ENCODE results near the gene LAMC1.

DNA sequence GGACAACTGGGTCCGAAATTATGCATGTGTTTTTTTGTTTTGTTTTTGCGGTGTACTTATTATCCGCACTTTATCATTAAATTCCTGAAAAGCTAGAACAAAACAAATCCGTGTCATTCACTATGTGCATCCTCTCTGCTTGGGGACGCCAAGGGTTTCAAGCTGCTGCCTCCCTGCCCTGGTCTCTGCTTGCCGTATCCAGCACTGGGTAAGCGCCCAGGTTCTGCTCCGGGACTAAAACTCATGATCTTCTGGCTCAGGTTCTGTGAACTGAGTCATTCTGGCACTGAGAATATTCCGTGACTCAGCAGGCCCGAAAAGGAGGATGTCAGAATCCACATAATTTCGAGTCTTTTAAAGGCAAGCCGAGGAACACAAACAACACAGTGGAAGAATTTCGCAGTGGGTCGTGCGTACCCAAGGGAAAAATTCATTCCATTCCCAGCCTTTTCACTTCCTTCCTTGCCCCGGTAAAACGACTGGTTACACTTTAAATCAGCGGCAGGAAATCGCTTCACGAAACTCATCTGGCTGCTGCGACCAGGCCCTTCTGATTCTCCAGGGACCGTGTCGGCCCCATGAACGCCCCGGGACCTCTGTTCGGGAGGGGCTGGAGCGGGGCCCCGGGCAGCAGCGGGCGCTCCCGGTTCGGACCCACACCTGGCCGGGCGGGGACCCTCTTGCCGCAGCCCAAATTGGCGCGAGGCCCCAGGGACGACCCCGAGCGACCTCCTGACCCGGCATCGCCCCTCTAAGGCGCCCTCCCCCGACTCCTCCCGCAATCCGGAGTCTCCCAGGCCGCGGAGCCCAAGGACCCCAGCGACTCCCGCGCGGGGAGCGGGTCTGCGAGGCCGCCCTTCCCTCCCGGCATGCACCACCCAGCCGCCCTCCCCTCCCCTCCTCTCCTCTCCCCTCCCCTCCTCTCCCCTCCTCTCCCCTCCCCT is 746 bp upstream of the LAMC1 start:
- TF ChIP-seq SIN3A (IDR thresholded peaks at IDR 0.05; ENCODE audit: low read depth) (peak; percentile 68; the same call in 1 of the 2 replicates), TCF7L2 (IDR thresholded peaks at IDR 0.05; ENCODE audit: borderline replicate concordance, extremely low read depth, insufficient read depth, insufficient read length) (no peak), YY1 (IDR thresholded peaks at IDR 0.05; ENCODE audit: extremely low read depth, insufficient replicate concordance, low read depth, low read length) (no peak), POLR2AphosphoS5 (IDR thresholded peaks at IDR 0.05; ENCODE audit: low read depth, low read length) (peak; percentile 42), EZH2 (IDR thresholded peaks at IDR 0.05) (no peak), FOSL1 (IDR thresholded peaks at IDR 0.05; ENCODE audit: low read depth) (peak; percentile 88), ELF1 (IDR thresholded peaks at IDR 0.05; ENCODE audit: borderline replicate concordance, low read depth) (no peak), SP1 (IDR thresholded peaks at IDR 0.05; ENCODE audit: low read depth) (peak; percentile 85), EZH2phosphoT487 (IDR thresholded peaks at IDR 0.05; ENCODE audit: borderline replicate concordance) (no peak), POLR2A (IDR thresholded peaks at IDR 0.05; ENCODE audit: borderline replicate concordance, extremely low read depth, insufficient read depth, insufficient read length) (peak; percentile 73), EGR1 (IDR thresholded peaks at IDR 0.05; ENCODE audit: low read depth) (0 out of 2 replicates have a peak, but pooled peaks have one; percentile 32)
- TF ChIP-seq, protein P1, sequence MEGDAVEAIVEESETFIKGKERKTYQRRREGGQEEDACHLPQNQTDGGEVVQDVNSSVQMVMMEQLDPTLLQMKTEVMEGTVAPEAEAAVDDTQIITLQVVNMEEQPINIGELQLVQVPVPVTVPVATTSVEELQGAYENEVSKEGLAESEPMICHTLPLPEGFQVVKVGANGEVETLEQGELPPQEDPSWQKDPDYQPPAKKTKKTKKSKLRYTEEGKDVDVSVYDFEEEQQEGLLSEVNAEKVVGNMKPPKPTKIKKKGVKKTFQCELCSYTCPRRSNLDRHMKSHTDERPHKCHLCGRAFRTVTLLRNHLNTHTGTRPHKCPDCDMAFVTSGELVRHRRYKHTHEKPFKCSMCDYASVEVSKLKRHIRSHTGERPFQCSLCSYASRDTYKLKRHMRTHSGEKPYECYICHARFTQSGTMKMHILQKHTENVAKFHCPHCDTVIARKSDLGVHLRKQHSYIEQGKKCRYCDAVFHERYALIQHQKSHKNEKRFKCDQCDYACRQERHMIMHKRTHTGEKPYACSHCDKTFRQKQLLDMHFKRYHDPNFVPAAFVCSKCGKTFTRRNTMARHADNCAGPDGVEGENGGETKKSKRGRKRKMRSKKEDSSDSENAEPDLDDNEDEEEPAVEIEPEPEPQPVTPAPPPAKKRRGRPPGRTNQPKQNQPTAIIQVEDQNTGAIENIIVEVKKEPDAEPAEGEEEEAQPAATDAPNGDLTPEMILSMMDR (IDR thresholded peaks at IDR 0.05 in 2 of 3, conservative IDR thresholded peaks at IDR 0.05 in 1 of 3; ENCODE audit: borderline replicate concordance in 1 of 3, insufficient read depth in 1 of 3, low read depth in 2 of 3, low read length in 2 of 3) = no peak
- TF ChIP-seq, protein P2, sequence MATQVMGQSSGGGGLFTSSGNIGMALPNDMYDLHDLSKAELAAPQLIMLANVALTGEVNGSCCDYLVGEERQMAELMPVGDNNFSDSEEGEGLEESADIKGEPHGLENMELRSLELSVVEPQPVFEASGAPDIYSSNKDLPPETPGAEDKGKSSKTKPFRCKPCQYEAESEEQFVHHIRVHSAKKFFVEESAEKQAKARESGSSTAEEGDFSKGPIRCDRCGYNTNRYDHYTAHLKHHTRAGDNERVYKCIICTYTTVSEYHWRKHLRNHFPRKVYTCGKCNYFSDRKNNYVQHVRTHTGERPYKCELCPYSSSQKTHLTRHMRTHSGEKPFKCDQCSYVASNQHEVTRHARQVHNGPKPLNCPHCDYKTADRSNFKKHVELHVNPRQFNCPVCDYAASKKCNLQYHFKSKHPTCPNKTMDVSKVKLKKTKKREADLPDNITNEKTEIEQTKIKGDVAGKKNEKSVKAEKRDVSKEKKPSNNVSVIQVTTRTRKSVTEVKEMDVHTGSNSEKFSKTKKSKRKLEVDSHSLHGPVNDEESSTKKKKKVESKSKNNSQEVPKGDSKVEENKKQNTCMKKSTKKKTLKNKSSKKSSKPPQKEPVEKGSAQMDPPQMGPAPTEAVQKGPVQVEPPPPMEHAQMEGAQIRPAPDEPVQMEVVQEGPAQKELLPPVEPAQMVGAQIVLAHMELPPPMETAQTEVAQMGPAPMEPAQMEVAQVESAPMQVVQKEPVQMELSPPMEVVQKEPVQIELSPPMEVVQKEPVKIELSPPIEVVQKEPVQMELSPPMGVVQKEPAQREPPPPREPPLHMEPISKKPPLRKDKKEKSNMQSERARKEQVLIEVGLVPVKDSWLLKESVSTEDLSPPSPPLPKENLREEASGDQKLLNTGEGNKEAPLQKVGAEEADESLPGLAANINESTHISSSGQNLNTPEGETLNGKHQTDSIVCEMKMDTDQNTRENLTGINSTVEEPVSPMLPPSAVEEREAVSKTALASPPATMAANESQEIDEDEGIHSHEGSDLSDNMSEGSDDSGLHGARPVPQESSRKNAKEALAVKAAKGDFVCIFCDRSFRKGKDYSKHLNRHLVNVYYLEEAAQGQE (IDR thresholded peaks at IDR 0.05; ENCODE audit: low read depth) = no peak

All from HCT116 (cell line).